Measurements from ENCODE around the gene DISC1.

- TF ChIP-seq CTCF (IDR thresholded peaks at IDR 0.05), result no peak
- TF ChIP-seq EZH2 (IDR thresholded peaks at IDR 0.05; ENCODE audit: borderline replicate concordance, insufficient read depth, low read depth, low read length, poor library complexity, severe bottlenecking), result no peak
Measured at GRCh38 chr1:232017759-232018158, 391.2 kb downstream of the DISC1 start.
